A549 (cell line): Measurements from ENCODE around the gene BRPF1. TPM values are rescaled to one million over a fixed set of nuclear protein-coding genes. Genes with fewer than 3 reads are reported as not detected.

Source experiments
- ATAC-seq, 2 experiments: fragments of 200-7000 bp in 1 of 2; fragments of >200 bp in 1 of 2; cut with Nextera tagmentation in 1 of 2; cut with Tn5 transposase in 1 of 2; 3 replicates each; pipeline versions ENCODE4 v1.8.0 to v1.9.1; 2018 to 2020; ENCODE audit warnings: mild to moderate bottlenecking in 1 of 2, moderate library complexity in 1 of 2
- CTCF ChIA-PET: fragments of 300-600 bp; sonication (Branson Sonifier 250); formaldehyde crosslinking; extraction: SDS; loops from one replicate; lab custom pipeline; 2021; ENCODE audit warnings: antibody characterized with exemption, inconsistent platforms; lab: Yijun Ruan, JAX
- POLR2A ChIA-PET: fragments of 350-600 bp; formaldehyde crosslinking; extraction: SDS; loops from one replicate; lab custom pipeline; 2021; ENCODE audit warnings: antibody characterized with exemption, inconsistent platforms; lab: Yijun Ruan, JAX
- DNase-seq, 2 experiments: peaks; one replicate each; pipeline versions ENCODE4 v3.0.0 to v3.0.0-alpha.2; 2011 to 2016; ENCODE audit warnings: low read depth in 1 of 2, low spot score in 1 of 2
- FAIRE-seq: peaks from 2 replicates; lab custom pipeline; 2011; peaks lifted over from hg19 to GRCh38; lab: Jason Lieb, UNC
- H3K27ac ChIP-seq, 2 experiments: fragments of >200 bp; sonication (Bioruptor Twin); formaldehyde crosslinking; 3 replicates each; pipeline ENCODE4 v1.5.1; 2016 to 2017
- H3K4me1 ChIP-seq: fragments of >200 bp; sonication (Bioruptor Twin); formaldehyde crosslinking; 3 replicates; pipeline ENCODE4 v1.6.1; 2016
- H3K4me2 ChIP-seq: fragments of >200 bp; sonication (Bioruptor Twin); formaldehyde crosslinking; 3 replicates; pipeline ENCODE4 v1.6.1; 2016
- H3K4me3 ChIP-seq: fragments of >200 bp; sonication (Bioruptor Twin); formaldehyde crosslinking; 3 replicates; pipeline ENCODE4 v1.5.1; 2016
- H3K9me3 ChIP-seq: fragments of >200 bp; sonication (Bioruptor Twin); formaldehyde crosslinking; 3 replicates; pipeline ENCODE4 v1.6.1; 2016
- BHLHE40 ChIP-seq: IDR thresholded peaks from 2 replicates; pipeline ENCODE4 v1.6.1; 2012; ENCODE audit warnings: low read depth, low read length, inconsistent platforms
- CBX8 ChIP-seq: fragments of 200-600 bp; sonication (generic); IDR thresholded peaks from 2 replicates; pipeline ENCODE4 v1.6.1; 2016
- FOXS1 ChIP-seq: fragments of 250-450 bp; sonication (Bioruptor Pico); IDR thresholded peaks from 2 replicates; pipeline ENCODE4 v1.5.0; 2020; ENCODE audit warnings: mild to moderate bottlenecking, moderate library complexity
- HEYL ChIP-seq: fragments of 250-450 bp; sonication (Bioruptor Pico); IDR thresholded peaks from 2 replicates; pipeline ENCODE4 v1.8.0; 2021; ENCODE audit warnings: mild to moderate bottlenecking, moderate library complexity
- JUNB ChIP-seq: fragments of >200 bp; sonication (Bioruptor Twin); formaldehyde crosslinking; IDR thresholded peaks from 2 replicates; pipeline ENCODE4 v1.6.1; 2016
- KDM1A ChIP-seq: fragments of 200-600 bp; sonication (generic); IDR thresholded peaks from 2 replicates; pipeline ENCODE4 v1.6.1; 2016; ENCODE audit warnings: low read depth, mild to moderate bottlenecking
- MAZ ChIP-seq: fragments of 150-350 bp; IDR thresholded peaks from 2 replicates; pipeline ENCODE4 v1.6.1; 2014; ENCODE audit warnings: antibody characterized with exemption, low read depth, low read length, borderline replicate concordance
- MYC ChIP-seq: IDR thresholded peaks from 2 replicates; pipeline ENCODE4 v1.6.1; 2012; ENCODE audit warnings: mild to moderate bottlenecking, inconsistent platforms, low read length, improper control_type of control experiment, borderline replicate concordance
- NFE2L2 ChIP-seq: fragments of 150-350 bp; conservative IDR thresholded peaks from 2 replicates; pipeline ENCODE4 v1.6.1; 2014; ENCODE audit warnings: low read length
- NPAS2 ChIP-seq: fragments of 250-450 bp; sonication (Bioruptor Pico); IDR thresholded peaks from 2 replicates; pipeline ENCODE4 v1.8.0; 2022; ENCODE audit warnings: mild to moderate bottlenecking, moderate library complexity, borderline replicate concordance
- RARB ChIP-seq: fragments of 250-450 bp; sonication (Bioruptor Pico); IDR thresholded peaks from 2 replicates; pipeline ENCODE4 v1.8.0; 2021; ENCODE audit warnings: mild to moderate bottlenecking, moderate library complexity
- RCOR1 ChIP-seq: fragments of 150-350 bp; IDR thresholded peaks from 2 replicates; pipeline ENCODE4 v1.6.1; 2014; ENCODE audit warnings: antibody characterized with exemption, low read length, low read depth
- RNF2 ChIP-seq: fragments of 200-600 bp; sonication (generic); IDR thresholded peaks from 2 replicates; pipeline ENCODE4 v1.6.1; 2016; ENCODE audit warnings: low read depth, mild to moderate bottlenecking, antibody characterized with exemption, moderate library complexity, borderline replicate concordance
- SREBF2 ChIP-seq: fragments of 450-650 bp; IDR thresholded peaks from 2 replicates; pipeline ENCODE4 v1.6.1; 2014; ENCODE audit warnings: mild to moderate bottlenecking, moderate library complexity
- TFCP2L1 ChIP-seq: fragments of 250-450 bp; sonication (Bioruptor Pico); IDR thresholded peaks from 2 replicates; pipeline ENCODE4 v1.5.0; 2021; ENCODE audit warnings: mild to moderate bottlenecking
- TP53 ChIP-seq: fragments of 250-450 bp; sonication (Bioruptor Pico); IDR thresholded peaks from 2 replicates; pipeline ENCODE4 v1.5.0; 2021; ENCODE audit warnings: mild to moderate bottlenecking, moderate library complexity
- WGBS: methylation state at CpG from one replicate; pipeline ENCODE4 v1.1.6; 2017; ENCODE audit errors: missing lambda C conversion rate; 5-methylcytosine and 5-hydroxymethylcytosine counted together
- polyA plus RNA-seq, 4 experiments: library from polyadenylated mRNA; depleted of rRNA in 3 of 4; stranded (reverse); fragments of >200 nt; fragmentation: RNase III in 1 of 4; extraction: RNeasy Plus Mini Kit Qiagen cat#74134 plus additional on column Dnase treatment in 1 of 4; gene quantifications; 2 replicates in 3 of 4; 3 replicates in 1 of 4; pipeline ENCODE4 v1.2.3, GENCODE V29; 2011 to 2017
- TF ChIP-seq, protein P1 (sequence below): IDR thresholded peaks from 2 replicates; pipeline ENCODE4 v1.6.1; 2012; ENCODE audit warnings: low read depth, borderline replicate concordance
- TF ChIP-seq, protein P2 (sequence below): IDR thresholded peaks from 2 replicates; pipeline ENCODE4 v1.6.1; 2012
- TF ChIP-seq, protein P3 (sequence below): IDR thresholded peaks from 2 replicates; pipeline ENCODE4 v1.6.1; 2012
- TF ChIP-seq, protein P4 (sequence below): fragments of 250-450 bp; sonication (Bioruptor Pico); IDR thresholded peaks from 2 replicates; pipeline ENCODE4 v1.5.0; 2021; ENCODE audit warnings: mild to moderate bottlenecking, moderate library complexity, borderline replicate concordance
- TF ChIP-seq, protein P5 (sequence below): fragments of 200-600 bp; sonication (generic); IDR thresholded peaks from 2 replicates; pipeline ENCODE4 v1.6.1; 2016; ENCODE audit warnings: antibody characterized with exemption, mild to moderate bottlenecking, moderate library complexity
- TF ChIP-seq, protein P6 (sequence below): fragments of 450-650 bp; IDR thresholded peaks from 2 replicates; pipeline ENCODE4 v1.6.1; 2014; ENCODE audit warnings: antibody characterized with exemption
- TF ChIP-seq, protein P7 (sequence below): fragments of >200 bp; sonication (Bioruptor Twin); formaldehyde crosslinking; IDR thresholded peaks from 3 replicates; pipeline ENCODE4 v1.5.1; 2016

The BRPF1 gene
- polyA plus RNA-seq, 2 of the 4 experiments (the other 2 are of a cell fraction): 8.6 to 12.4 TPM

DNA sequence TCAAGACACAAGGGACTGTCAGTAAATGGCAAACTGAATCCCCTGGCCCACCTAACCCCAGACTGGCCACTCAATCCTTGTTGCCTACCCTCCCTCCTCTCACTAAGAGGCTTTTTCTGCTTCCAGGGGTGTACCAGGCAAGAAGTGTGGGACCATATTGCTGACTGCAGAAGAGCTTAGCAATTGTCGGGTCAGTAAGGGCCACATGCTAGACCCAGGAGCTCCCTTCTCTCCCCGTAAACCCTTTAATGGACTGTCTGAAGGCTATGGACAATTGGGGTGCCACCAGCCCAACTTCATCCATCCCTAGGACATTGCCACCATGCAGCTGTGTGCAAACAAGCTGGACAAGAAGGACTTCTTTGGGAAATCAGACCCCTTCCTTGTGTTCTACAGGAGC lies 19.1 kb upstream of the BRPF1 start:
- no peaks in the 10 kb centered on the region for H3K9me3 ChIP-seq
- no peak overlapping the region for H3K4me2 ChIP-seq
- POLR2A ChIA-PET: no interaction called here
- no peak for TF ChIP-seq TP53
- TF ChIP-seq, all 56 proteins: peak for 0
- Histone ChIP-seq H3K27ac (no peak overlapping the region), H3K4me1 (peaks cover 8% of the 10 kb centered on the region; the same call in 2 of the 3 replicates), H3K4me3 (no peak overlapping the region)
- DNase-seq (no peak), FAIRE-seq (no peak), ATAC-seq (no peak)
- WGBS: 35% methylated on average over 2 of the region's 2 CpGs
- CTCF ChIA-PET: interaction anchor here (0.6 to 3.5 kb wide), 7 partner anchors 9 to 234 kb away, joined by 3 to 11 read pairs (median 6); partner anchors contain the start of gene CAMK1

DNA sequence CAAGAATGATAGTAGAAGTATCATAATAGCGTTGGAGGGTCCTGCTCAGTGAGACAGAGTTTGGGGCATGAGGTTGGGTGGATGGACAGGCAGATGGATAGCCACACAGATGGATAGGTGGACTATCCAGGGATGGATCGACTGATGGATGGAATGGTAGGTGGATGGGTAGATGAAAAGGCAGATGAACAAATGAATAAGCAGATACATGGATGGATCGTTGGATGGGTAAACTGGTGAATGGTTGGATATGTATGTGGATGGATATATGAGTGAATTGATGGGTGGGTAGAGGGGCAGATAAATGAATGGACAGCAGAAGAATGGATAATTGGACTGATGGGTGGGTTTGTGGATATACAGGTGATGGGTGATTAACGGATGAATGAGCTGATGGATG lies 18.4 kb upstream of the BRPF1 start:
- CTCF ChIA-PET: interaction anchor here (0.7 to 3.5 kb wide), 5 partner anchors 8 to 233 kb away, joined by 3 to 11 read pairs (median 6); no protein-coding TSS in a partner anchor
- ATAC-seq (no peak), DNase-seq (no peak), FAIRE-seq (no peak)
- Histone ChIP-seq H3K4me1 (peaks cover 8% of the 10 kb centered on the region; the same call in 2 of the 3 replicates), H3K4me2 (no peak overlapping the region), H3K27ac (no peak overlapping the region), H3K9me3 (no peaks in the 10 kb centered on the region), H3K4me3 (no peak overlapping the region)
- POLR2A ChIA-PET: no interaction called here
- 30% methylated on average over 4 of the region's 4 CpGs for WGBS
- TF ChIP-seq, protein P1, sequence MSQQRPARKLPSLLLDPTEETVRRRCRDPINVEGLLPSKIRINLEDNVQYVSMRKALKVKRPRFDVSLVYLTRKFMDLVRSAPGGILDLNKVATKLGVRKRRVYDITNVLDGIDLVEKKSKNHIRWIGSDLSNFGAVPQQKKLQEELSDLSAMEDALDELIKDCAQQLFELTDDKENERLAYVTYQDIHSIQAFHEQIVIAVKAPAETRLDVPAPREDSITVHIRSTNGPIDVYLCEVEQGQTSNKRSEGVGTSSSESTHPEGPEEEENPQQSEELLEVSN: no peak
- no peak for TF ChIP-seq NFE2L2
- TF ChIP-seq RCOR1: no peak
- TF ChIP-seq MYC: no peak
- TF ChIP-seq, protein P2, sequence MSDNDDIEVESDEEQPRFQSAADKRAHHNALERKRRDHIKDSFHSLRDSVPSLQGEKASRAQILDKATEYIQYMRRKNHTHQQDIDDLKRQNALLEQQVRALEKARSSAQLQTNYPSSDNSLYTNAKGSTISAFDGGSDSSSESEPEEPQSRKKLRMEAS: no peak

DNA sequence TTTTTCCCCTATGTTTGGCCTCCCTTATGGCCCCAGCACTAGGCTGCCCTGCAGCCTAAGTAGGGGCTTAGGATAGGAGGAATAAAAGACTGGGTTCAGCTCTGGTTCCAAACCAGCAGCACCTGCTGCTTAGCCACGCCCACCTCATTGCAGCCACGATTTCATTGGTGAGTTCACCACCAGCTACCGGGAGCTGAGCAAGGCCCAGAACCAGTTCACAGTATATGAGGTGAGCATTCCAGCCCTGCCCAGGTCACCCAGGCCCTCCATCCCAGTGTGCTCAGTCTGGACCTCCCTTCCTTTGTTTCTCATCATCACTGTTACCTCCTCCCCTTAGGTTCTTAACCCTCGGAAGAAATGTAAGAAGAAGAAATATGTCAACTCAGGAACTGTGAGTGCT lies 16.4 kb upstream of the BRPF1 start:
- ATAC-seq: peak in 1 of 2 experiments; percentile 49; a peak in 3 of 6 replicates
- WGBS: 17% methylated on average over 4 of the region's 4 CpGs
- no peak for FAIRE-seq
- no peak for DNase-seq
- Histone ChIP-seq H3K4me3 (no peak overlapping the region), H3K9me3 (no peaks in the 10 kb centered on the region), H3K27ac (no peak overlapping the region), H3K4me2 (peak overlapping the region; percentile 34; the same call in 1 of the 3 replicates), H3K4me1 (peaks cover 8% of the 10 kb centered on the region; the same call in 2 of the 3 replicates)
- POLR2A ChIA-PET: no interaction called here
- CTCF ChIA-PET: interaction anchor here (0.6 to 5.0 kb wide), 40 partner anchors 8 to 1024 kb away, joined by 3 to 99 read pairs (median 5); partner anchors contain the start of genes BRPF1, CAMK1, CPNE9 and OGG1
- TF ChIP-seq MAZ (no peak), TFCP2L1 (CRISPR knock-in tag) (no peak), RARB (CRISPR knock-in tag) (no peak), FOXS1 (no peak), NPAS2 (CRISPR knock-in tag) (no peak), HEYL (CRISPR knock-in tag) (no peak), JUNB (no peak), KDM1A (no peak), SREBF2 (no peak), RNF2 (no peak), NFE2L2 (no peak), CBX8 (no peak), BHLHE40 (no peak)
- TF ChIP-seq, protein P3, sequence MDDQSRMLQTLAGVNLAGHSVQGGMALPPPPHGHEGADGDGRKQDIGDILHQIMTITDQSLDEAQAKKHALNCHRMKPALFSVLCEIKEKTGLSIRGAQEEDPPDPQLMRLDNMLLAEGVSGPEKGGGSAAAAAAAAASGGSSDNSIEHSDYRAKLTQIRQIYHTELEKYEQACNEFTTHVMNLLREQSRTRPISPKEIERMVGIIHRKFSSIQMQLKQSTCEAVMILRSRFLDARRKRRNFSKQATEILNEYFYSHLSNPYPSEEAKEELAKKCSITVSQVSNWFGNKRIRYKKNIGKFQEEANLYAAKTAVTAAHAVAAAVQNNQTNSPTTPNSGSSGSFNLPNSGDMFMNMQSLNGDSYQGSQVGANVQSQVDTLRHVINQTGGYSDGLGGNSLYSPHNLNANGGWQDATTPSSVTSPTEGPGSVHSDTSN: no peak
- TF ChIP-seq, protein P4, sequence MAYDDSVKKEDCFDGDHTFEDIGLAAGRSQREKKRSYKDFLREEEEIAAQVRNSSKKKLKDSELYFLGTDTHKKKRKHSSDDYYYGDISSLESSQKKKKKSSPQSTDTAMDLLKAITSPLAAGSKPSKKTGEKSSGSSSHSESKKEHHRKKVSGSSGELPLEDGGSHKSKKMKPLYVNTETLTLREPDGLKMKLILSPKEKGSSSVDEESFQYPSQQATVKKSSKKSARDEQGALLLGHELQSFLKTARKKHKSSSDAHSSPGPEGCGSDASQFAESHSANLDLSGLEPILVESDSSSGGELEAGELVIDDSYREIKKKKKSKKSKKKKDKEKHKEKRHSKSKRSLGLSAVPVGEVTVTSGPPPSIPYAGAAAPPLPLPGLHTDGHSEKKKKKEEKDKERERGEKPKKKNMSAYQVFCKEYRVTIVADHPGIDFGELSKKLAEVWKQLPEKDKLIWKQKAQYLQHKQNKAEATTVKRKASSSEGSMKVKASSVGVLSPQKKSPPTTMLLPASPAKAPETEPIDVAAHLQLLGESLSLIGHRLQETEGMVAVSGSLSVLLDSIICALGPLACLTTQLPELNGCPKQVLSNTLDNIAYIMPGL (CRISPR knock-in tag): no peak
- TF ChIP-seq, protein P5, sequence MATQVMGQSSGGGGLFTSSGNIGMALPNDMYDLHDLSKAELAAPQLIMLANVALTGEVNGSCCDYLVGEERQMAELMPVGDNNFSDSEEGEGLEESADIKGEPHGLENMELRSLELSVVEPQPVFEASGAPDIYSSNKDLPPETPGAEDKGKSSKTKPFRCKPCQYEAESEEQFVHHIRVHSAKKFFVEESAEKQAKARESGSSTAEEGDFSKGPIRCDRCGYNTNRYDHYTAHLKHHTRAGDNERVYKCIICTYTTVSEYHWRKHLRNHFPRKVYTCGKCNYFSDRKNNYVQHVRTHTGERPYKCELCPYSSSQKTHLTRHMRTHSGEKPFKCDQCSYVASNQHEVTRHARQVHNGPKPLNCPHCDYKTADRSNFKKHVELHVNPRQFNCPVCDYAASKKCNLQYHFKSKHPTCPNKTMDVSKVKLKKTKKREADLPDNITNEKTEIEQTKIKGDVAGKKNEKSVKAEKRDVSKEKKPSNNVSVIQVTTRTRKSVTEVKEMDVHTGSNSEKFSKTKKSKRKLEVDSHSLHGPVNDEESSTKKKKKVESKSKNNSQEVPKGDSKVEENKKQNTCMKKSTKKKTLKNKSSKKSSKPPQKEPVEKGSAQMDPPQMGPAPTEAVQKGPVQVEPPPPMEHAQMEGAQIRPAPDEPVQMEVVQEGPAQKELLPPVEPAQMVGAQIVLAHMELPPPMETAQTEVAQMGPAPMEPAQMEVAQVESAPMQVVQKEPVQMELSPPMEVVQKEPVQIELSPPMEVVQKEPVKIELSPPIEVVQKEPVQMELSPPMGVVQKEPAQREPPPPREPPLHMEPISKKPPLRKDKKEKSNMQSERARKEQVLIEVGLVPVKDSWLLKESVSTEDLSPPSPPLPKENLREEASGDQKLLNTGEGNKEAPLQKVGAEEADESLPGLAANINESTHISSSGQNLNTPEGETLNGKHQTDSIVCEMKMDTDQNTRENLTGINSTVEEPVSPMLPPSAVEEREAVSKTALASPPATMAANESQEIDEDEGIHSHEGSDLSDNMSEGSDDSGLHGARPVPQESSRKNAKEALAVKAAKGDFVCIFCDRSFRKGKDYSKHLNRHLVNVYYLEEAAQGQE: no peak
- TF ChIP-seq, protein P6, sequence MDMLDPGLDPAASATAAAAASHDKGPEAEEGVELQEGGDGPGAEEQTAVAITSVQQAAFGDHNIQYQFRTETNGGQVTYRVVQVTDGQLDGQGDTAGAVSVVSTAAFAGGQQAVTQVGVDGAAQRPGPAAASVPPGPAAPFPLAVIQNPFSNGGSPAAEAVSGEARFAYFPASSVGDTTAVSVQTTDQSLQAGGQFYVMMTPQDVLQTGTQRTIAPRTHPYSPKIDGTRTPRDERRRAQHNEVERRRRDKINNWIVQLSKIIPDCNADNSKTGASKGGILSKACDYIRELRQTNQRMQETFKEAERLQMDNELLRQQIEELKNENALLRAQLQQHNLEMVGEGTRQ: no peak
- TF ChIP-seq, protein P7, sequence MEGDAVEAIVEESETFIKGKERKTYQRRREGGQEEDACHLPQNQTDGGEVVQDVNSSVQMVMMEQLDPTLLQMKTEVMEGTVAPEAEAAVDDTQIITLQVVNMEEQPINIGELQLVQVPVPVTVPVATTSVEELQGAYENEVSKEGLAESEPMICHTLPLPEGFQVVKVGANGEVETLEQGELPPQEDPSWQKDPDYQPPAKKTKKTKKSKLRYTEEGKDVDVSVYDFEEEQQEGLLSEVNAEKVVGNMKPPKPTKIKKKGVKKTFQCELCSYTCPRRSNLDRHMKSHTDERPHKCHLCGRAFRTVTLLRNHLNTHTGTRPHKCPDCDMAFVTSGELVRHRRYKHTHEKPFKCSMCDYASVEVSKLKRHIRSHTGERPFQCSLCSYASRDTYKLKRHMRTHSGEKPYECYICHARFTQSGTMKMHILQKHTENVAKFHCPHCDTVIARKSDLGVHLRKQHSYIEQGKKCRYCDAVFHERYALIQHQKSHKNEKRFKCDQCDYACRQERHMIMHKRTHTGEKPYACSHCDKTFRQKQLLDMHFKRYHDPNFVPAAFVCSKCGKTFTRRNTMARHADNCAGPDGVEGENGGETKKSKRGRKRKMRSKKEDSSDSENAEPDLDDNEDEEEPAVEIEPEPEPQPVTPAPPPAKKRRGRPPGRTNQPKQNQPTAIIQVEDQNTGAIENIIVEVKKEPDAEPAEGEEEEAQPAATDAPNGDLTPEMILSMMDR: no peak
